Caco-2 (cell line): ENCODE data around the gene KERA. TPM values are rescaled to one million over a fixed set of nuclear protein-coding genes. Genes with fewer than 3 reads are reported as not detected.

Experiments
- BruUV-seq: library from RNA; stranded (reverse); fragments of 400-500 nt; replicated peaks from 2 replicates; lab custom pipeline; 2021; lab: Mats Ljungman, UMichigan
- CTCF ChIA-PET: fragments of 300-600 bp; sonication (Branson Sonifier 250); formaldehyde crosslinking; loops from one replicate; lab custom pipeline; 2022; ENCODE audit warnings: antibody characterized with exemption; lab: Charles Lee
- POLR2A ChIA-PET: fragments of 300-600 bp; sonication (Branson Sonifier 250); formaldehyde crosslinking; loops from one replicate; lab custom pipeline; 2022; ENCODE audit warnings: antibody characterized with exemption; lab: Charles Lee
- DNase-seq, 2 experiments: peaks; one replicate each; pipeline versions ENCODE4 v3.0.0 to v3.0.0-alpha.2; 2020 to 2022
- H3K27me3 ChIP-seq: replicated peaks from 2 replicates; pipeline ENCODE4 v1.6.0; 2011; ENCODE audit warnings: low read length; ENCODE audit not compliant: control insufficient read depth, insufficient read depth
- H3K36me3 ChIP-seq: 2 replicates; pipeline ENCODE4 v1.5.1; 2011; ENCODE audit warnings: low read length; ENCODE audit not compliant: control insufficient read depth, insufficient read depth
- H3K4me1 ChIP-seq: fragments of 250-450 bp; sonication (Bioruptor Pico); 2 replicates; pipeline ENCODE4 v1.5.1; 2020; ENCODE audit warnings: mild to moderate bottlenecking
- H3K4me3 ChIP-seq: 2 replicates; pipeline ENCODE4 v1.5.1; 2011; ENCODE audit warnings: low read depth, mild to moderate bottlenecking, control low read depth, low read length
- H3K9me3 ChIP-seq: fragments of 250-450 bp; sonication (Bioruptor Pico); 2 replicates; pipeline ENCODE4 v1.5.1; 2020; ENCODE audit warnings: mild to moderate bottlenecking, moderate library complexity
- H3K27ac Mint-ChIP-seq: one replicate; pipeline ENCODE4 v1.8.0; 2022; ENCODE audit warnings: mixed read lengths; ENCODE audit not compliant: unreplicated experiment
- H3K27me3 Mint-ChIP-seq: one replicate; pipeline ENCODE4 v1.8.0; 2022; ENCODE audit warnings: mixed read lengths; ENCODE audit not compliant: insufficient read depth, unreplicated experiment
- H3K36me3 Mint-ChIP-seq: one replicate; pipeline ENCODE4 v1.8.0; 2022; ENCODE audit warnings: mild to moderate bottlenecking, mixed read lengths; ENCODE audit not compliant: insufficient read depth, unreplicated experiment
- H3K4me1 Mint-ChIP-seq: one replicate; pipeline ENCODE4 v1.8.0; 2022; ENCODE audit warnings: low read depth, mixed read lengths; ENCODE audit not compliant: unreplicated experiment
- H3K4me3 Mint-ChIP-seq: one replicate; pipeline ENCODE4 v1.8.0; 2022; ENCODE audit warnings: mild to moderate bottlenecking, moderate library complexity, mixed read lengths; ENCODE audit not compliant: unreplicated experiment
- H3K9me3 Mint-ChIP-seq: one replicate; pipeline ENCODE4 v1.8.0; 2022; ENCODE audit warnings: mixed read lengths; ENCODE audit not compliant: unreplicated experiment
- CTCF ChIP-seq, 2 experiments: fragments of 200-600 bp in 1 of 2; IDR thresholded peaks; 1 replicate in 1 of 2; 2 replicates in 1 of 2; pipeline versions ENCODE4 v1.5.1 to v1.8.0; 2011 to 2022; ENCODE audit warnings: antibody characterized with exemption in 1 of 2, control low read depth in 1 of 2, inconsistent platforms in 1 of 2, low read depth in 1 of 2, low read length in 1 of 2, mild to moderate bottlenecking in 1 of 2, moderate library complexity in 1 of 2; ENCODE audit not compliant: insufficient read depth in 1 of 2, severe bottlenecking in 1 of 2, unreplicated experiment in 1 of 2
- intact Hi-C: fragments of 100-400 bp; cut with micrococcal nuclease; formaldehyde crosslinking; loops from one replicate; pipeline ENCODE4 v1.10.0; 2022; ENCODE audit not compliant: unreplicated experiment
- total RNA-seq: library from RNA; stranded (reverse); gene quantifications from 2 replicates; pipeline ENCODE4 v1.2.3, GENCODE V29; 2022

KERA gene
- total RNA-seq, 1 experiment from 2014 or later: not detected

DNA sequence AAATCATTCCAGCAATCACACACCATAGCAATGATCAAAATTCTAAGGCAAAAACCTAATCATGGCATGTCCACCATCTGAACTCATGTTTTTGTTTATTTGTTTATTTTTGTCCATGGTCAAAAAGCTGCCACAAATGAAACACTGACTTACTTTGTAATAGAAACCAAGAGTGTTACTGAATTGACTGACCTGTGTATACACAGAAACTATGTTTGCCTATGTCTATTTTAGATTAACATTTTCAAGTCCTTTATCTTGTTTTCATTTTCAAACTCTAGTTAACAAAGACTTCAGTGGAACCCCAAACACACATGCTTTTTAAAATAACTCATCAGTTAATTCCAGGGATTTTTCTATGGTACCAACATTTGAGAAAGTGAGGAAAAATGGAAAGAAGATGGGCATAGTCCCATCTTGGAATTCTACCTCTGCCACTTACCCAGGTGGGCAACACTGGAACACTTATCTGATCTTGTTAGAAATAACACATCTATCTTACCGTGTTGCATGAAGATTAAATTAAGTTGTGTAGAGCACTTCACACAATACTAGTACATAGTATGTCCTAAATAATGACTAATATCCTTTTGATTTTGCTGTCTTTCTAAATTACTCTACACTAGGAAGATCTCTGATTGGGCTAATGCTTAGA, 47.1 kb upstream of the KERA start:
- POLR2A ChIA-PET: no interaction called here
- H3K9me3 ChIP-seq: no peaks in the 10 kb centered on the region
- Mint-ChIP-seq H3K27ac (no peak overlapping the region), H3K4me1 (peaks cover 2% of the 10 kb centered on the region), H3K9me3 (no peaks in the 10 kb centered on the region), H3K27me3 (no peaks in the 10 kb centered on the region), H3K36me3 (no peaks in the 10 kb centered on the region), H3K4me3 (no peak overlapping the region)
- H3K4me3 ChIP-seq: no peak overlapping the region
- no peak for DNase-seq
- no TSS peak for BruUV-seq
- CTCF ChIA-PET: no interaction called here
- no peaks in the 10 kb centered on the region for H3K36me3 ChIP-seq
- intact Hi-C loops: no loop called here
- 0 out of 2 replicates have a peak, but pooled peaks cover under 1% of the 10 kb centered on the region for H3K4me1 ChIP-seq
- H3K27me3 ChIP-seq: no peaks in the 10 kb centered on the region
- no peak for TF ChIP-seq CTCF (IDR thresholded peaks at IDR 0.05; ENCODE audit: insufficient read depth in 1 of 2, low read depth in 1 of 2, low read length in 1 of 2, severe bottlenecking in 1 of 2, unreplicated experiment in 1 of 2)

GRCh38 chr12:91103624-91104023, 45.8 kb upstream of the KERA start:
- CTCF ChIA-PET: no interaction called here
- TF ChIP-seq CTCF (IDR thresholded peaks at IDR 0.05; ENCODE audit: insufficient read depth in 1 of 2, low read depth in 1 of 2, low read length in 1 of 2, severe bottlenecking in 1 of 2, unreplicated experiment in 1 of 2): no peak
- peaks cover 11% of the 10 kb centered on the region for H3K4me1 Mint-ChIP-seq
- no peak for DNase-seq
- no peaks in the 10 kb centered on the region for H3K9me3 Mint-ChIP-seq
- BruUV-seq: no TSS peak
- Histone ChIP-seq H3K27me3 (no peaks in the 10 kb centered on the region), H3K9me3 (no peaks in the 10 kb centered on the region), H3K36me3 (no peaks in the 10 kb centered on the region), H3K4me1 (peaks cover 13% of the 10 kb centered on the region), H3K4me3 (no peak overlapping the region)
- no peaks in the 10 kb centered on the region for H3K36me3 Mint-ChIP-seq
- H3K27me3 Mint-ChIP-seq: no peaks in the 10 kb centered on the region
- POLR2A ChIA-PET: no interaction called here
- intact Hi-C loops: no loop called here
- H3K27ac Mint-ChIP-seq: no peak overlapping the region
- H3K4me3 Mint-ChIP-seq: no peak overlapping the region

GRCh38 chr12:91103101-91103500, 45.3 kb upstream of the KERA start:
- Histone ChIP-seq H3K27me3 (no peaks in the 10 kb centered on the region), H3K4me1 (peaks cover 16% of the 10 kb centered on the region), H3K9me3 (no peaks in the 10 kb centered on the region), H3K36me3 (no peaks in the 10 kb centered on the region), H3K4me3 (no peak overlapping the region)
- BruUV-seq: no TSS peak
- Mint-ChIP-seq H3K9me3 (no peaks in the 10 kb centered on the region), H3K4me1 (peaks cover 11% of the 10 kb centered on the region), H3K27ac (no peak overlapping the region), H3K27me3 (no peaks in the 10 kb centered on the region), H3K4me3 (no peak overlapping the region), H3K36me3 (no peaks in the 10 kb centered on the region)
- intact Hi-C loops: no loop called here
- ChIA-PET CTCF (no interaction called here), POLR2A (no interaction called here)
- TF ChIP-seq CTCF (IDR thresholded peaks at IDR 0.05; ENCODE audit: insufficient read depth in 1 of 2, low read depth in 1 of 2, low read length in 1 of 2, severe bottlenecking in 1 of 2, unreplicated experiment in 1 of 2): no peak
- DNase-seq: no peak
